NCI-H128 (cell line): Measurements from ENCODE around the gene KLHL17.
A peak's percentile ranks its signal among the peaks of the same experiment; 100 is the strongest.
"Not testable (repeated sequence)": the region's sequence is repeated elsewhere in the genome, so short reads cannot be mapped to it uniquely, and the experiment has no call there.

ENCODE experiments used
- DNase-seq: peaks from one replicate; lab custom pipeline; 2025; ENCODE audit not compliant: unreplicated experiment; lab: John Stamatoyannopoulos, UW

Gene KLHL17

GRCh38 chr1:966704-967300 lies 6.4 kb downstream of the KLHL17 start:
- DNase-seq, result no peak

- DNase-seq, result no peak
Observed at GRCh38 chr1:967466-968343, 7.3 kb downstream of the KLHL17 start.

GRCh38 chr1:969260-969855 lies 9.0 kb downstream of the KLHL17 start:
- no peak for DNase-seq

- DNase-seq, result no peak
Observed at GRCh38 chr1:970242-970972, 10.0 kb downstream of the KLHL17 start.

GRCh38 chr1:970973-971730 lies 10.8 kb downstream of the KLHL17 start:
- no peak for DNase-seq

GRCh38 chr1:971751-972506 lies 11.5 kb downstream of the KLHL17 start:
- no peak for DNase-seq

- DNase-seq, result no peak
Observed at GRCh38 chr1:972726-973458, 12.5 kb downstream of the KLHL17 start.

- no peak for DNase-seq
Observed at GRCh38 chr1:973459-974292, 13.3 kb downstream of the KLHL17 start.

- no peak for DNase-seq
Observed at GRCh38 chr1:974293-974640, 13.9 kb downstream of the KLHL17 start.

GRCh38 chr1:974687-975328 lies 14.4 kb downstream of the KLHL17 start:
- no peak for DNase-seq

GRCh38 chr1:975365-975764 lies 15.0 kb downstream of the KLHL17 start:
- DNase-seq, result no peak

GRCh38 chr1:975896-976683 lies 15.7 kb downstream of the KLHL17 start:
- peak; percentile 49 for DNase-seq

- DNase-seq, result not testable (repeated sequence)
Observed at GRCh38 chr1:976791-977190, 16.4 kb downstream of the KLHL17 start.

GRCh38 chr1:978069-978834 lies 17.9 kb downstream of the KLHL17 start:
- no peak for DNase-seq

- DNase-seq, result no peak
Observed at GRCh38 chr1:978835-979743, 18.7 kb downstream of the KLHL17 start.

GRCh38 chr1:979744-980072 lies 19.3 kb downstream of the KLHL17 start:
- no peak for DNase-seq
